Muscle of arm (tissue), 14 donors: Measurements from ENCODE around the gene HS6ST1. TPM values are rescaled to one million over a fixed set of nuclear protein-coding genes. Genes with fewer than 3 reads are reported as not detected.
A peak's percentile ranks its signal among the peaks of the same experiment; 100 is the strongest.

Experiments
- DNase-seq: peaks from one replicate; pipeline ENCODE4 v3.0.0-alpha.2; 2013
- long read RNA-seq, 11 donors: transcript quantifications; one replicate each; lab custom pipeline, GENCODE V29; 2026
- polyA plus RNA-seq, 12 donors: library from polyadenylated mRNA; unstranded; fragments of 120-200 nt; gene quantifications; one replicate each; pipeline ENCODE4 v1.2.1, GENCODE V29; 2013; ENCODE audit not compliant: insufficient read length in 12 of 12

Gene HS6ST1
- 10 to 100 TPM in 11 of 12 donors, not detected in 1; 19.2 to 51.3 (median 25.5) TPM for polyA plus RNA-seq
- long read RNA-seq, donor 1, transcript HS6ST1-201 (2 exons, 3,932 nt): major isoform, 6 of 6 reads
- long read RNA-seq, donor 1, partial matches to known transcripts: 0 of 6 reads
- long read RNA-seq, donor 1, other reads (novel, unspliced or antisense): 0 of 6 reads
- long read RNA-seq, donor 2, partial matches to known transcripts: 0 of 2 reads
- long read RNA-seq, donor 2, other reads (novel, unspliced or antisense): 0 of 2 reads
- long read RNA-seq, donor 3: 0 reads
- long read RNA-seq, donor 4, transcript HS6ST1-201 (2 exons, 3,932 nt): major isoform, 5 of 5 reads
- long read RNA-seq, donor 4, partial matches to known transcripts: 0 of 5 reads
- long read RNA-seq, donor 4, other reads (novel, unspliced or antisense): 0 of 5 reads
- long read RNA-seq, donor 5, transcript HS6ST1-201 (2 exons, 3,932 nt): major isoform, 14 of 14 reads
- long read RNA-seq, donor 5, partial matches to known transcripts: 0 of 14 reads
- long read RNA-seq, donor 5, other reads (novel, unspliced or antisense): 0 of 14 reads
- long read RNA-seq, donor 6, partial matches to known transcripts: 0 of 3 reads
- long read RNA-seq, donor 6, other reads (novel, unspliced or antisense): 0 of 3 reads
- long read RNA-seq, donor 7, partial matches to known transcripts: 0 of 2 reads
- long read RNA-seq, donor 7, other reads (novel, unspliced or antisense): 0 of 2 reads
- long read RNA-seq, donor 8, transcript HS6ST1-201 (2 exons, 3,932 nt): major isoform, 7 of 7 reads
- long read RNA-seq, donor 8, partial matches to known transcripts: 0 of 7 reads
- long read RNA-seq, donor 8, other reads (novel, unspliced or antisense): 0 of 7 reads
- long read RNA-seq, donor 9, transcript HS6ST1-201 (2 exons, 3,932 nt): major isoform, 8 of 8 reads
- long read RNA-seq, donor 9, partial matches to known transcripts: 0 of 8 reads
- long read RNA-seq, donor 9, other reads (novel, unspliced or antisense): 0 of 8 reads
- long read RNA-seq, donor 10, transcript HS6ST1-201 (2 exons, 3,932 nt): major isoform, 13 of 13 reads
- long read RNA-seq, donor 10, partial matches to known transcripts: 0 of 13 reads
- long read RNA-seq, donor 10, other reads (novel, unspliced or antisense): 0 of 13 reads
- long read RNA-seq, donor 11, transcript HS6ST1-201 (2 exons, 3,932 nt): major isoform, 7 of 7 reads
- long read RNA-seq, donor 11, partial matches to known transcripts: 0 of 7 reads
- long read RNA-seq, donor 11, other reads (novel, unspliced or antisense): 0 of 7 reads

- peak; percentile 79 for DNase-seq
These were observed at the start of gene HS6ST1 for GRCh38 chr2:128318776-128319464. Gene HS6ST1 (minus strand): TSS chr2:128318868. CDS start chr2:128318563, 305 bp downstream.

GRCh38 chr2:128367601-128368359 is 49.1 kb upstream of the HS6ST1 start:
- DNase-seq: no peak

GRCh38 chr2:128366713-128367511 is 48.2 kb upstream of the HS6ST1 start:
- DNase-seq: no peak

GRCh38 chr2:128365217-128365905 is 46.7 kb upstream of the HS6ST1 start:
- no peak for DNase-seq

GRCh38 chr2:128364441-128364911 is 45.8 kb upstream of the HS6ST1 start:
- DNase-seq: no peak

GRCh38 chr2:128363934-128364361 is 45.3 kb upstream of the HS6ST1 start:
- no peak for DNase-seq

- DNase-seq: no peak
These were observed 44.2 kb upstream of the HS6ST1 start for GRCh38 chr2:128362889-128363228.

GRCh38 chr2:128362176-128362888 is 43.7 kb upstream of the HS6ST1 start:
- no peak for DNase-seq

- no peak for DNase-seq
These were observed 42.9 kb upstream of the HS6ST1 start for GRCh38 chr2:128361376-128362131.

GRCh38 chr2:128360711-128361110 is 42.0 kb upstream of the HS6ST1 start:
- no peak for DNase-seq

- DNase-seq: no peak
These were observed 41.2 kb upstream of the HS6ST1 start for GRCh38 chr2:128359841-128360240.

- DNase-seq: no peak
These were observed 40.5 kb upstream of the HS6ST1 start for GRCh38 chr2:128358941-128359731.

- no peak for DNase-seq
These were observed 39.1 kb upstream of the HS6ST1 start for GRCh38 chr2:128357506-128358370.

- no peak for DNase-seq
These were observed 37.5 kb upstream of the HS6ST1 start for GRCh38 chr2:128356127-128356526.

GRCh38 chr2:128354726-128355470 is 36.2 kb upstream of the HS6ST1 start:
- no peak for DNase-seq
